ENCODE data around the gene SIRPB2. TPM values are rescaled to one million over a fixed set of nuclear protein-coding genes. Genes with fewer than 3 reads are reported as not detected.

SIRPB2 gene
- total and polyA plus RNA-seq, 2 of the 4 experiments (the other 2 are of a cell fraction) = not detected

DNA sequence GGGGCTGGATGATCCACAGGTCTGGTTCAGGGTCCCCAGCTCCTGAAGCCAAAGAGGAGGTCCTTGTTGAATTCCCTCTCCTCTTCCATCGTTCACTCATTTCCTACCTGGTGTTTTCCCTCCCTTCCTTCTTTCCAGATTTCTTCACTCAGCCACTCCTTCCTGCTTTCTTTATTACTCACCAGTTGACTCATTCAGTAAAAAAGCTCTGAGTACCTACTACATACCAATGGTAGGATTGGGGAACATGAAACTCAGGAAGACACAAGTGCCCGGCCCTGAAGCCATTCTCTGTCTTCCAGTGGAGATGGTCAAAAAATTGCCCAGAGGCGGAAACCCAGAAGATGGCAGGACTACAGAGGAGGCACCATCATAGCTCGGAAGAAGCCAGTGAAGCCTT, 12.7 kb downstream of the SIRPB2 start:
- no peak for TF ChIP-seq SMC3 (IDR thresholded peaks at IDR 0.05; ENCODE audit: low read depth, low read length)
- TF ChIP-seq CHD1 (IDR thresholded peaks at IDR 0.05; ENCODE audit: low read depth, low read length) = no peak
- TF ChIP-seq CEBPB (IDR thresholded peaks at IDR 0.05; ENCODE audit: low read depth, low read length) = peak; percentile 64
- Histone ChIP-seq H2AK5ac (ENCODE audit: low read depth, low read length) (no peak overlapping the region), H3K36me3 (ENCODE audit: control insufficient read depth, insufficient read depth, low read length) (no peaks in the 10 kb centered on the region), H3K4me2 (ENCODE audit: low read depth, low read length) (no peak overlapping the region), H2BK5ac (ENCODE audit: low read depth, low read length, poor library complexity, severe bottlenecking) (no peak overlapping the region), H3K27me3 (ENCODE audit: control insufficient read depth, insufficient read depth, low read length) (peaks cover 8% of the 10 kb centered on the region), H2BK20ac (ENCODE audit: low read depth, low read length) (no peak overlapping the region), H3K79me1 (ENCODE audit: low read depth in 1 of 2, low read length in 2 of 2) (no peaks in the 10 kb centered on the region), H4K8ac (ENCODE audit: low read depth in 2 of 2, low read length in 2 of 2) (no peak overlapping the region; a peak in 1 of 4 replicates), H3K23ac (ENCODE audit: low read depth, low read length) (no peak overlapping the region), H4K5ac (ENCODE audit: low read depth, low read length) (no peak overlapping the region), H3K4ac (ENCODE audit: low read depth, low read length) (no peak overlapping the region), H4K91ac (ENCODE audit: insufficient read depth, low read depth, low read length) (no peak overlapping the region), H2AFZ (replicated peaks; ENCODE audit: low read length, poor library complexity) (peak overlapping the region; percentile 84), H3K4me3 (ENCODE audit: insufficient read depth, low read depth, low read length) (no peak overlapping the region), H3K14ac (replicated peaks; ENCODE audit: low read depth, low read length) (no peak overlapping the region; the same call in 1 of the 2 replicates), H3K9me1 (ENCODE audit: insufficient read depth, low read length) (peaks cover 4% of the 10 kb centered on the region; the same call in 1 of the 2 replicates), H3K56ac (ENCODE audit: extremely low read depth, insufficient read depth, low read length) (no peak overlapping the region), H3K4me1 (ENCODE audit: control insufficient read depth, insufficient read depth, low read length) (0 out of 2 replicates have a peak, but pooled peaks cover 2% of the 10 kb centered on the region), H3K18ac (ENCODE audit: low read depth, low read length) (no peak overlapping the region), H2AK9ac (replicated peaks; ENCODE audit: low read depth, low read length, poor library complexity) (peak overlapping the region; percentile 14), H3K9me3 (ENCODE audit: control insufficient read depth, insufficient read depth, low read length) (no peaks in the 10 kb centered on the region), H2BK15ac (ENCODE audit: low read depth, low read length) (no peak overlapping the region), H3K27ac (ENCODE audit: insufficient read depth, low read length) (no peak overlapping the region), H2BK120ac (ENCODE audit: low read depth, low read length) (peak overlapping the region; percentile 58), H4K20me1 (ENCODE audit: insufficient read depth, low read length) (no peaks in the 10 kb centered on the region), H3K9ac (ENCODE audit: low read depth, low read length) (no peak overlapping the region)
- dilution Hi-C loops (cut with HindIII; ENCODE audit: low sequenced_read_pairs, unreplicated experiment) (no loop called here), intact Hi-C loops (cut with micrococcal nuclease) (loop anchor here (10.0 kb wide), 1 partner anchor 664 kb away; no protein-coding TSS in a partner anchor), in situ Hi-C loops (cut with MboI; ENCODE audit: low sequenced_read_pairs) (no loop called here)
- ChIA-PET CTCF (interaction anchor here (0.8 kb wide), 1 partner anchor 25 kb away, joined by 3 read pairs; no protein-coding TSS in a partner anchor), POLR2A (ENCODE audit: unreplicated experiment) (no interaction called here)
- DNase-seq (peak; percentile 52), ATAC-seq (ENCODE audit: low read depth) (peak; percentile 76)
- no TSS peak for BruUV-seq (replicated peaks)
- 29% methylated on average over 1 of the region's 4 CpGs; no CpG with 5 or more reads in 1 of the 2 experiments for WGBS, 2 experiments (ENCODE audit: extremely low coverage in 2 of 2, insufficient read length in 1 of 2)
